Endothelial cell (in vitro differentiated cells): Measurements from ENCODE around the gene RABGGTA. TPM values are rescaled to one million over a fixed set of nuclear protein-coding genes. Genes with fewer than 3 reads are reported as not detected.
"Not testable (repeated sequence)": the region's sequence is repeated elsewhere in the genome, so short reads cannot be mapped to it uniquely, and the experiment has no call there.

Source experiments
- DNase-seq: peaks from one replicate; pipeline ENCODE4 v3.0.0; 2021; ENCODE audit warnings: low spot score
- H3K27ac Mint-ChIP-seq: one replicate; pipeline ENCODE4 v1.8.0; 2021; ENCODE audit warnings: mixed read lengths, inconsistent platforms; ENCODE audit not compliant: unreplicated experiment
- H3K27me3 Mint-ChIP-seq: one replicate; pipeline ENCODE4 v1.8.0; 2021; ENCODE audit warnings: mild to moderate bottlenecking, moderate library complexity, mixed read lengths, inconsistent platforms; ENCODE audit not compliant: unreplicated experiment
- H3K36me3 Mint-ChIP-seq: one replicate; pipeline ENCODE4 v1.8.0; 2021; ENCODE audit warnings: mild to moderate bottlenecking, low read depth, mixed read lengths, inconsistent platforms; ENCODE audit not compliant: unreplicated experiment
- H3K4me1 Mint-ChIP-seq: one replicate; pipeline ENCODE4 v1.8.0; 2021; ENCODE audit warnings: mild to moderate bottlenecking, mixed read lengths, inconsistent platforms; ENCODE audit not compliant: unreplicated experiment
- H3K4me3 Mint-ChIP-seq: one replicate; pipeline ENCODE4 v1.8.0; 2021; ENCODE audit warnings: mild to moderate bottlenecking, mixed read lengths, inconsistent platforms; ENCODE audit not compliant: unreplicated experiment
- H3K9me3 Mint-ChIP-seq: one replicate; pipeline ENCODE4 v1.8.0; 2021; ENCODE audit warnings: mixed read lengths, inconsistent platforms; ENCODE audit not compliant: unreplicated experiment
- total RNA-seq: library from RNA; stranded (reverse); fragmentation: NEBNext Ultra II Directional; extraction: Animal tissue kit (Norgen Biotek cat#: 25700); gene quantifications from one replicate; pipeline ENCODE4 v1.2.1, GENCODE V29; 2021; ENCODE audit not compliant: unreplicated experiment
- TF ChIP-seq, protein P1 (sequence below): fragments of 200-600 bp; sonication (generic); IDR thresholded peaks from one replicate; pipeline ENCODE4 v1.5.0; 2021; ENCODE audit warnings: antibody characterized with exemption; ENCODE audit not compliant: unreplicated experiment

Gene RABGGTA
- total RNA-seq, 1 donor from 2014 or later, result 17.7 TPM

DNA sequence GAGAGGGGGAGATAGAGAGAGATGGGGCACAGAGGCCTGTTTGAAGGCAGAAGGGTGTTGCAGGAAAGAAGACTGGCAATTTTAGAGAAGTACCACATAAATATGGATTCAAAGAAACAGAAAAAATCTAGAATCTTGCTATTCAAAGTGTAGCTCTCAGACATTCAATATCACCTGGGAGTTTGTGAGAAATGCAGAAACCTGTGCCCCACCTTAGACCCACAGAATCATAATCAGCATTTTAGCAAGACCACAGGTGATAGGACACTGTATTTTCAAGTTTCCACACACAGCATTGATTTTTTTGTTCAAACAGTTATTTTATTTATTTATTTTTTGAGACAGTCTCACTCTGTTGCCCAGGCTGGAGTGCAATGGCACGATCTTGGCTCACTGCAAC is 42.5 kb downstream of the RABGGTA start:
- Mint-ChIP-seq H3K4me3 (no peak overlapping the region), H3K27me3 (no peaks in the 10 kb centered on the region), H3K36me3 (peaks cover 3% of the 10 kb centered on the region), H3K27ac (no peak overlapping the region), H3K9me3 (no peaks in the 10 kb centered on the region), H3K4me1 (peaks cover 14% of the 10 kb centered on the region)
- TF ChIP-seq, protein P1, sequence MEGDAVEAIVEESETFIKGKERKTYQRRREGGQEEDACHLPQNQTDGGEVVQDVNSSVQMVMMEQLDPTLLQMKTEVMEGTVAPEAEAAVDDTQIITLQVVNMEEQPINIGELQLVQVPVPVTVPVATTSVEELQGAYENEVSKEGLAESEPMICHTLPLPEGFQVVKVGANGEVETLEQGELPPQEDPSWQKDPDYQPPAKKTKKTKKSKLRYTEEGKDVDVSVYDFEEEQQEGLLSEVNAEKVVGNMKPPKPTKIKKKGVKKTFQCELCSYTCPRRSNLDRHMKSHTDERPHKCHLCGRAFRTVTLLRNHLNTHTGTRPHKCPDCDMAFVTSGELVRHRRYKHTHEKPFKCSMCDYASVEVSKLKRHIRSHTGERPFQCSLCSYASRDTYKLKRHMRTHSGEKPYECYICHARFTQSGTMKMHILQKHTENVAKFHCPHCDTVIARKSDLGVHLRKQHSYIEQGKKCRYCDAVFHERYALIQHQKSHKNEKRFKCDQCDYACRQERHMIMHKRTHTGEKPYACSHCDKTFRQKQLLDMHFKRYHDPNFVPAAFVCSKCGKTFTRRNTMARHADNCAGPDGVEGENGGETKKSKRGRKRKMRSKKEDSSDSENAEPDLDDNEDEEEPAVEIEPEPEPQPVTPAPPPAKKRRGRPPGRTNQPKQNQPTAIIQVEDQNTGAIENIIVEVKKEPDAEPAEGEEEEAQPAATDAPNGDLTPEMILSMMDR, result no peak
- DNase-seq, result no peak

DNA sequence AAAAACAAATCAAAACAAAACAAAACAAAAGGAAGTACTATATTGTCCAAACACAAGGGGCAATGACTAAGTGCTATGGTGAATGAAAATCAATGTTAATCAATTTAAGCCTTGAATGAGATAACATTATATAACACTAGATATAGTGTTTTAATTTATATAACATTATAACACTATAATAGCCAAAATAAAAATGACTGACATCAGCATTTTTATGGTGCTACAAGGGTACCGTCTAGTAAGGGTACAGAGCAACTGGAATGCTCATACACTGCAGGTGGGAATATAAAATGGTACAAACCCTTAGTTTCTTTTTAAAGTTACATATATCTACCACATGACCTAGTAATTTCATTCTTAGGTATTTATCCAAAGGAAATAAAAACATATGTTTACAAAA is 44.9 kb downstream of the RABGGTA start:
- Mint-ChIP-seq H3K4me1 (peaks cover 6% of the 10 kb centered on the region), H3K4me3 (no peak overlapping the region), H3K9me3 (no peaks in the 10 kb centered on the region), H3K36me3 (peaks cover 3% of the 10 kb centered on the region), H3K27me3 (no peaks in the 10 kb centered on the region), H3K27ac (no peak overlapping the region)
- DNase-seq, result no peak
- TF ChIP-seq, protein P1, result no peak

DNA sequence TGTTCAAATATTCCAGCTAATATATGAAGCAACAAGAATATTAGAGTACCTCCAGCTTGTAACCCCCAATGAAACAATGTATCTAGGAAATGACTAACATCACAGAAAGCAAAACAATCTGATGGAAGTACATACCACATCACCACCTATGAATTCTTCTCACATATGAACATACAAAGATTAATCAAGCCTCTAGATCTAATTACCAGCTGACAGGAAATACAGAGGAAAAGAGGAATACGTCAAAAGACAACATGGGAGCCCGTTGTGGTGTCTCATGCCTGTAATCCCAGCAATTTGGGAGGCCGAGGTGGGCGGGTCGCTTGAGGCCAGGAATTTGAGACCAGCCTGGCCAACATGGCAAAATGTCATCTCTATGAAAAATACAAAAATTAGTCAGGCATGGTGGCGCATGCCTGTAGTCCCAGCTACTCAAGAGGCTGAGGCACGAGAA is 46.8 kb downstream of the RABGGTA start:
- H3K4me3 Mint-ChIP-seq, result no peak overlapping the region
- peaks cover 3% of the 10 kb centered on the region for H3K36me3 Mint-ChIP-seq
- no peak overlapping the region for H3K27ac Mint-ChIP-seq
- H3K27me3 Mint-ChIP-seq, result no peaks in the 10 kb centered on the region
- no peaks in the 10 kb centered on the region for H3K4me1 Mint-ChIP-seq
- DNase-seq, result no peak
- TF ChIP-seq, protein P1, result no peak
- H3K9me3 Mint-ChIP-seq, result no peaks in the 10 kb centered on the region

DNA sequence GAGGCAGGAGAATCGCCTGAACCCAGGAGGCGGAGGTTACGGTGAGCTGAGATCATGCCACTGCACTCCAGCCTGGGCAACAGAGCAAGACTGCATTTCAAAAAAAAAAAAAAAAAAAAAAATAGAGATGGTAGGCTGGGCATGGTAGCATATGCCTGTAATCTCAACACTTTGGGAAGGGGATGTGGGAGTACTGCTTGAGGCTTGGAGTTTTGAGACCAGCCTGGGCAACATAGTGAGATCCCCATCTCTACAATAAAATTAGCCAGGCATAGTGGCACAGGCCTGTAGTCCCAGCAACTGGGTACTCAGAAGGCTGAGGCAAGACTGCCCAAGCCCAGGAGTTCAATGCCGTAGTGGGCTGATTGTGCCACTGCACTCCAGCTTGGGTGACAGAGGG is 48.4 kb downstream of the RABGGTA start:
- H3K27me3 Mint-ChIP-seq, H3K9me3 Mint-ChIP-seq, H3K4me3 Mint-ChIP-seq, H3K36me3 Mint-ChIP-seq, DNase-seq, H3K27ac Mint-ChIP-seq, H3K4me1 Mint-ChIP-seq: not testable (repeated sequence)

DNA sequence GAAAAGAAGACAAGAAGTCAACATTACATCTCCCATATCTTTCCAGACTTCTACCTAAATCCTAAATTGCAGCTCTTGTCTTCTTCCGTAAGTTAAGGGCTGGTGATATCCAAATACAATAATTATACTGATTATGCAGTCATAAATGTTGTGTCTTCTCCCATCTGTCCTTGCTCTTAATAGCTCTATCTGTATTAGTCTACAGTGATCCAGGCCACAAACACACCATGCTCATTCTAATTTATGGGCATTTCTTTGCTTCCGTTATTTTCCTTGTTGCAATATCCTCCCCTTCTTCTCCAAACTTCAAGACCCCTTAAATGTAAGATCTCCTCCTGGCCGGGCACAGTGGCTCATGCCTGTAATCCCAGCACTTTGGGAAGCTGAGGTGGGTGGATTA is 51.9 kb downstream of the RABGGTA start:
- Mint-ChIP-seq H3K36me3 (peaks cover 8% of the 10 kb centered on the region), H3K27me3 (peaks cover 3% of the 10 kb centered on the region), H3K9me3 (no peaks in the 10 kb centered on the region), H3K4me1 (peaks cover 12% of the 10 kb centered on the region), H3K4me3 (no peak overlapping the region), H3K27ac (peak overlapping the region; percentile 2)
- TF ChIP-seq, protein P1, result no peak
- no peak for DNase-seq

DNA sequence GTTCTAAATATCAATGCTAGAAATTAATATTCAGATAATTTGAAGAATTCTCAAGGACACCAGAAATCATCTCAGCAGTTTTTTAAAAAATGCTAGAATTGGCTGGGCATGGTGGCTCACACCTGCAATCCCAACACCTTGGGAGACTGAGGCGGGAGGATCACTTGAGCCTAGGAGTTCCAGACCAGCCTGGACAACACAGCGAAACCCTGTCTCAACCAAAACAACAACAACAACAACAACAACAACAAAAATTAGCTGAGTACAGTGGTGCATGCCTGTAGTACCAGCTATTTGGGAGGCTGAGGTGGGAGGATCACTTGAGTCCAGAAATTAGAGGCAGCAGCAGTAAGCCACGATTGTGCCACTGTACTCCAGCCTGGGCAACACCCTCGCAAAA is 52.3 kb downstream of the RABGGTA start:
- TF ChIP-seq, protein P1, result no peak
- DNase-seq, result no peak
- H3K36me3 Mint-ChIP-seq, result peaks cover 8% of the 10 kb centered on the region
- H3K27ac Mint-ChIP-seq, result no peak overlapping the region
- H3K27me3 Mint-ChIP-seq, result peaks cover 7% of the 10 kb centered on the region
- peaks cover 17% of the 10 kb centered on the region for H3K4me1 Mint-ChIP-seq
- H3K4me3 Mint-ChIP-seq, result no peak overlapping the region
- H3K9me3 Mint-ChIP-seq, result no peaks in the 10 kb centered on the region

DNA sequence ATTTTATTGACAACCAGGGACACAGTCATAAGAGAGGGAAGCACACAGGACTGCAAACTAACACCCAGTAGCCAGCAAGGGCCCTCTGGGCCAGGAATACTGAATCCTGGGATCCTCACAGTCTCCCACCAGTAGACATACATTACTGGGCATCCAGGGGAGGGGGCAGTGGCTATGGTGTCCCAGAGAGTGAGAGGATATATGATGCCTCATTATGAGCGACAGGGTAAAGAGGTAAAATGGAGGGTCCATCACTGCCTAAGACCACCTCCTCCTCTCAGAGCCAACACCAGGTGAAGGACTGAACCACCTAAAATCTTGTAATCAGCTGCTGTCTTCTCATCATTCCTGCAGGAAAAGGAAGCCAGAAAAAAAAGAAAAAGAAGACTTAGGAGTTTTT is 54.5 kb downstream of the RABGGTA start:
- not testable (repeated sequence) for H3K9me3 Mint-ChIP-seq, H3K36me3 Mint-ChIP-seq, DNase-seq, H3K27ac Mint-ChIP-seq
- H3K27me3 Mint-ChIP-seq, result peaks cover 18% of the 10 kb centered on the region
- peak overlapping the region; percentile 95 for H3K4me3 Mint-ChIP-seq
- H3K4me1 Mint-ChIP-seq, result peaks cover 21% of the 10 kb centered on the region
